ENCODE measurements around the gene ACSS2.

ACSS2 gene

DNA sequence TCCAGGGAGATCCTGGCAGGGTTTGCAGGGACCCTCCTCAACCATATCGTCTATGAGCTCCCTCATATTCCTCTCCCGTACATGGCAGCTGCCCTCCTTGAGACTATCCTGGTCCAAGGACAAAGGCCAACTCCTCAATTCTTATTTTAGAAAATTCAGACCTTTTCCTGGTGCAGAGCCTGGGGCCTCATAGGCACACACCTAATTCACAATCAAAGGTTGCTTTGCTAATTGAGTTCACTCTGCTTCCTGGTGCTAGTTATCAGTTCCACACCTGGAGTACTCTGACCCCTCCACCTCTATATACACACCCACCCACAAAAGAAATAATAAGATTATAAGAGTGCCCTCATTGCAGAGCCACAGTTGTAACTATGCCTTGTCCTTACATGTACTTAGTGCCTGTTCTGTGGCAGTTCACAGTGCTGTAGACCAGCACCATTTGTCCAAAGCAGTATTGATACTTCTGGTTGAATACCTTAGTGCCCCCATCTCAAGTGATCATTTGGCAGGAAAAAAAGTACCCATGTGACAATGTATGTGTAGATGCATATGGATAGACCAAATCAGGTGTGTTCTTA lies 40.5 kb downstream of the ACSS2 start:
- no peak for DNase-seq

DNA sequence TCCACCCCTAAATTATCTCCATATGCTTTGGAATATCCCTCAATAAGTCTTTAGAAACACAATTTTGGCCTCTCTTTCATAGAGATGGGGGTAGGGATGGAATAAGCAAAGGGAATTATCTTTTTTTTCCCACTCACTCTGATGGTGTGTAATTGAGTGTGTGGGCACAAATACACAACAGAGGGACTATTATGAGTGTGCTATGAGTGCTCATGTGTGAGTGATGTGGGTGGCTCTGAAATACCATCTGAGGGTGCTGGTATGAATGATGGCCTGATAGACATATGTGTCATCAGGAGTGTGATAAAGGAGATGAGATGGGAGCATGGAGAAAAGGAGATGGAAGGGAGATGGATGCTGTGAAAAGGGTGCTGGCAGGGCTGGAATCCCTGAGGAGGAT lies 43.6 kb downstream of the ACSS2 start:
- DNase-seq: no peak

DNA sequence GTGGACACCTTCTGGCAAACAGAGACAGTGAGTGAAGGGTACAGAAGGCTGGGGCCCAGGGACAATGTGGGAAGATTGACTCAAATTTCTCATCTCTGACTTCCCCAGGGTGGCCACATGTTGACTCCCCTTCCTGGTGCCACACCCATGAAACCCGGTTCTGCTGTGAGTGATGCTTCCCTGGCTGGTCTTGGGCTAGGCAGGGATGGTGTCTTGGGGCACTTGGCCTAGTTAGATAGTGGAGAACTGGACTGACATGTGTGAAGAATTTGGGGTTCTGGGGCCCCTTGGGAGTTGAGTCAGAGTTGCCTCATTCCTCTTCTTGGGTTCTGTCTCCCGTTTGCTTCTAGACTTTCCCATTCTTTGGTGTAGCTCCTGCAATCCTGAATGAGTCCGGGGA lies 45.0 kb downstream of the ACSS2 start:
- no peak for DNase-seq

DNA sequence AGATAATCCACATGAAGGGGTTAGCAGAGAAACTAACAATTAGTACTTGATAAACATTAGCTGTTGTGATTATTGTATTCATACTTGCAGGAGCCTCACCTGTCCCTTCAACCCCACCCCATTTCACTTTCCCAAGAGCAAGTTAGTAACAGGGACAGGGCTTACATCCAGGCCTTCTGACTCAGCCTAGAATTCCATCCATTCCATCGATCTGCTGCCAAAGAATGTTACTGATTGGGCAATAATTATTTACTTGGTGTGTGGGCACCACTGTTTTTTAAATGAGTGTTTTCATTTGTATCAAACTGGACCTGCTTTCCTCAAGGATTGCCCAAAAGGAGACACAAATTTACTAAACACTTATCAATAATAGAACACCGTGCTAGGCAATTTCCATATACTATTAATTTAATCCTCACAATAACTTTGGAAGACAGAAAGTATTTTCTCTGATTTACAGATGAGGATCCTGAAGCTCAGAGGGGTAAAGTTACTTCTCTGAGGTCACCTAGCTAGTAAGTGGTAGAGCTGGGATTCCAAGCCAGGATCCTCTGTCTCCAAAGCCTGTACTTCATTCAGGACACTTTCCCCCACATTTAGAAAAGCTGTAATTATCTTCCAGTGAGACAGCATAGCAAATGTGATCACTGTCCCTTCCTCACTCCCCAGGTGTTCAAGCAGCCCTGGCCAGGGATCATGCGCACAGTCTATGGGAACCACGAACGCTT lies 46.4 kb downstream of the ACSS2 start:
- DNase-seq: no peak

DNA sequence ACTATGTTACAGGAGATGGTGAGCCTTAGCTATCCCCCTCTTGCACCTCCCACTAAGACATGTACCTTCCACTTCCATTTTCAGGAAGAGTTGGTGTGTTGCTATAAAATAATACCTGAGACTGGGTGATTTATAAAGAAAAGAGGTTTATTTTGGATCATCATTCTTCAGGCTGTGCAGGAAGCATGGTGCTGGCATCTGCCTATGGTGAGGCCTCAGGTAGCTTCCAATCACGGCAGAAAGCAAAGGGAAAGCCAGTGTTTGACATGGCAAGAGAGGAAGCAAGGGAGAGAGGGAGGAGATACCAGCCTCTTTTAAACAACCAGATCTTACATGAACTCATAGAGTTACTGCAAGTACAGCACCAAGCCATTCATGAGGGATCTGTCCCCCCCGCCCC lies 47.0 kb downstream of the ACSS2 start:
- DNase-seq: no peak

DNA sequence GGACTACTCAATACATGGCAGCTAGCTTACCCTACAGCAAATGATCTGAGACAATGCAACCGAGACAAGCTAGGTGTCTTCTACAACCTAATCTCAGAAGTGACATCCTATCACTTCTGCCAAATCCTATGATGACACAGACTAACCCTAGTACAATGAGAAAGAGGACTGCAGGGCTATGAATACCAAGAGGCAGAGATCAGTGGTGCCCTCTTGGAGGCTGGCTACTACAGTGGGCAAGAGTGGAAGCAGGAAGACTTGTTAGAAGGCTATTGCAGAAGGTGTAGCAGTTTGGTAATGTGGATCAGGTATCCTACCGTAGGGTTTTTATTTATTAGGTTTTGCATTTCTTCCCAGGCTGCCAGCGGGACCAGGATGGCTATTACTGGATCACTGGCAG lies 48.9 kb downstream of the ACSS2 start:
- no peak for DNase-seq

DNA sequence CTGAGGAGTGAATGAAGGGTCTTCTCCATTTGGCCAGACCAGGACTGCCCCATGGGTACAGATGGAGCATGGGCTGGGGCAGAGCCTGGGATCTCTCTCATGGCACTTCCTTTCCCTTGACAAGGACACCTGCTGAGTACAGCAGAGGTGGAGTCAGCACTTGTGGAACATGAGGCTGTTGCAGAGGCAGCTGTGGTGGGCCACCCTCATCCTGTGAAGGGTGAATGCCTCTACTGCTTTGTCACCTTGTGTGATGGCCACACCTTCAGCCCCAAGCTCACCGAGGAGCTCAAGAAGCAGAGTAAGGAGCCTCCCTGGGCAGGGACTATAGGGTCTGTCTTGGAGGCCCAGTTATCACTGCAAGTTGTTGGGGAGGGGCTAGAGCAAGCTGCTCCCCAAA lies 49.6 kb downstream of the ACSS2 start:
- no peak for DNase-seq

DNA sequence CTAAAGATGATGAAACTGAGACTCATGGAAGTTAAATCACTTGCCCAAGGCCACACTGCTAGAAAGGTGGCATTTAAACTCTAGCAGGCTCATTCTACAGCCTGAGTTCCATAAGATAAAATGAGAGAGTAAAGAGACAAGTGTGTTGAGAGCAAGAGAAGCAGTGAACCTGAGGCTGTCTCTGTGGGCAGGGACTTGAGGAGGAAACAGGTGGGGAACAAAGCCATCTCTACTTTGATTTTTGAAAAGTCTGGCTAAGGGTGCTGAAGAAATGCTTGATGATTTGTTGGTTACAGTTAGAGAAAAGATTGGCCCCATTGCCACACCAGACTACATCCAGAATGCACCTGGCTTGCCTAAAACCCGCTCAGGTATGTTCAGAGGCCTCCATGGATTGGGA lies 50.2 kb downstream of the ACSS2 start:
- DNase-seq: no peak

DNA sequence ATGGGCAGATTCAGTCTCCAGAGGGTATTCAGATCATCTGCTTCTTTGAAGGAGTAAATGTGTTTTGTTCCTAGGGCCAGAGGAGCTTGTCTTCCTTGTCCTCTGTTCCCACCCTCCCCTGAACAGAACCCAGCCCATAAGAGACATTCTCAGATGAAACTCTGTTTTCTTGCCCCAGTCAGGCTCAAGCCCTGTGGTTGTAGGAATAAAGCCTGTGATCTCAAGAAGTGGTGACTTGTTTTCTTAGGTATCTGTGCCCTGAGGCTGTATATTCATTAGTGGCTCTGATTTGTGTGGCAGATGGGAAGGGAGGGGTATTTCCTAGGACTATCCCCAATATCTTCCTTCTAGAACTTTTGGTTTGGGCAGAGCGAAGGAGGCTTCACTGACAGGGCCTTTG lies 51.3 kb downstream of the ACSS2 start:
- DNase-seq: no peak

DNA sequence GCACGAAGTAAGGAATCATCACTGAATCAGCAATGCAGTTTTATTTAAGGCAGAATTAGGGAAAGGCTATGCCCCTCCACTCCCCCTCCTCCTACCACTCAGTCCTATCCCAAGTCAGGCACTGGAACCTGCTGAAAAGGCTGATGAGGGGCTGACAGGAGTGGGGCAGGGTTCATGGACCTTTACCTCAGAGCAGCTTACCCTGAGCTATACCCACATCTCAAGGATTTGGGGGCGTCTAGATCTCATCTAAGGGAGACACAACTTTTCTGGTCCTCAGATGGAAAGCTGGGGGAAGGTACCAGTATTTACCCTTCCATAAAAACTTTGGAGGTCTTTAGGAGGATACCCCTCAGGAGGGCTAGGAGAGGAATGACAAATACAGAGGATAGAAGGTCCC lies 52.0 kb downstream of the ACSS2 start:
- DNase-seq: no peak

DNA sequence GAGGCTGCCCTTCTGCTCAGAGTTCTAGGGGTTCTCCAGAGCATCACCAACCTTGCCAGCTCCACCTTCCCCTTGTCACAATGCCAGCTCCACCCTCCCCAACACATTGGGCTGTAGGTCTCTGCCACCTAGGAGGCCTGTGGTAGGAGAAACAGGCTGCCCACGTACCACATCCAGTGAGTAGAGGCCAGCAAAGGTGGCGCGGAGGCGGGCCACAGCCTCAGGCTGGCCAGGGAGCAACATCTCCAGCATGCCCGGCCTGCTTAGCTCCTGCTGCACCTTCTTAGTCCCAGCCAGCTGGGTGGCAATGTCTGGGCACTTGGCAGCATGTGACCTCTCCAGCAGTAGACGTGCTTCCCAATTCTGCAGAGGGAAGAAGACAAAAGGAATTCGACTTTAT lies 55.4 kb downstream of the ACSS2 start:
- no peak for DNase-seq

DNA sequence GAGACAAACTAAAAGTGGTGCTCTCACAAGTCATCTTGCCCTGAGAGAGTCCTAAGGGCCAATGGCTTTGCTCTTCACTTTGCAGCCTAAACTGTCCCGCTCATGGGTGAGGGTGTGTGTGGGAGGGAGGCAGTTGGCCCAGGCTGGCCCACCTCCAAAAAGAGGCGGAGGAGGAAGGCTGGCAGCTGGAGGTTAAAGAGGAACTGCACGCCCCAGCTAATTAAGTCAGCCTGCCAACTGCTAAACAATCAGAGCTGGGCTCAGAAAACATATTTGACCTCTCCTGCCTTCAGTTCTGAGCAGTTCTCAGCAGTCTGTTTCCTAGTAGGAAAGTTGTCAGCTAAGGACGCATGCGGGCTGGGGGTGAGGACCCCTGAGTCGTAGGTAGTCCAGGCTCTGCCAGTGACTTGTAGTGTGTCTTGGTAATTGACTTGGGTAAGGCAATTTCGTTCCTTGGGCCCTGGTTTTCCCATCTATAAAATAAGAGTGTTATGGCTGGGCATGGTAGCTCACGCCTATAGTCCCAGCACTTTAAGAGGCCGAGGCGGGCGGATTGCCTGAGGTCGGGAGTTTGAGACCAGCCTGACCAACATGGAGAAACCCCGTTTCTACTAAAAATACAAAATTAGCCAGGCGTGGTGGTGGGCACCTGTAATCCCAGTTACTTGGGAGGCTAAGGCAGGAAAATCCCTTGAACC lies 62.2 kb downstream of the ACSS2 start:
- DNase-seq: peak; percentile 54

DNA sequence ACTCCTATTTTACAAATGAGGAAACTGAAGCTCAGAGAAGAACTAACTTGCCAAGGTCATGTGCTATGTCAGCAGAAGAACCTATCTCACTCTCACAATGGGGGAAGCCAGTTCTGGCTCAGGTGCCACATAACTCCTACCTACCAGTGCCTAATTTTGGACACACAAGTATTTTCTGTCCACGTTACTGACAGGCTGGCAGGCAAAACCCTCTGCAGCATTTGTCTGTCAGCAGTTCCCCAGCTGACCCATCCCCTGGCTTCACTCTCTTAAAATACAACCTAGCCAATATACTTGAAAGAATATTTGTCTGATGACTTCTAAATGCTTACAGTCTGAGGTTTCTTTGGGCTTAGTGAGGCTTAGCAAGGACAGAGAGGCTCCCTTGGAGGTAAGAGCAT lies 63.7 kb downstream of the ACSS2 start:
- DNase-seq: no peak

DNA sequence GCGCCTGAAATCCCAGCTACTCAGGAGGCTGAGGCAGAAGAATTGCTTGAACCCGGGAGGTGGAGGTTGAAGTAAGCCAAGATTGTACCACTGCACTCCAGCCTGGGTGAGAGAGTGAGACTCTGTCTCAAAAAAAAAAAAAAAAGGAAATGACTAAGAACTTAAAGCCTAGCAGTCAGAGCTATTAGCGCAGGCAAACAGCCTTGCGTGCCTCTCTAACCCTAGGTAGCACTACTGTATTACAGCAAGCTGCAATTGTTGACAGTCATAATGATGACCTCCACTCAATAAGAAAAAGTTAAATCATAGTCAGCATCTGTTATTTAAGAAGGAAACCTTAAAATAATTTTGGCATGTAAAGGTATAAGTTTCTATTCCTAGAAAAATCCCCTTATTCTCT lies 64.8 kb downstream of the ACSS2 start:
- DNase-seq: no peak

DNA sequence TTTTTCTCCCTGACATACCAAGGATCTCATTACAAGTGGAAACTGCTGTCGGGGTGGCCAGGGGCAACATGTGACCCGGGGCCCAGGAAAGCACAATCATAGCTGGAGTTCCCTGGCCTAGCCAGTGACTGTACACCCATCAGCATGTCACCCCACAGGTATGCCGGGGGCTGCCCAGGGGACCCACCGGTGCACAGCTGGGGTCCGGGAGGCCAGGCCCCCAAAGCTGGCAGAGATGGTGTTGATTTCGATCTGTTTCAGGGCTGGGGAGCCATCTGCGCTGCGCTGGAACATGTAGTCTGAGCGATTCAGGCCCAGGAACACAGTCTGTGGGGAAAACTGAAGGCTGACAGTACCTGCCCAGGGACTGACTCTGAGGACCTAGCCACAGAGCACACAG lies 65.9 kb downstream of the ACSS2 start:
- no peak for DNase-seq

DNA sequence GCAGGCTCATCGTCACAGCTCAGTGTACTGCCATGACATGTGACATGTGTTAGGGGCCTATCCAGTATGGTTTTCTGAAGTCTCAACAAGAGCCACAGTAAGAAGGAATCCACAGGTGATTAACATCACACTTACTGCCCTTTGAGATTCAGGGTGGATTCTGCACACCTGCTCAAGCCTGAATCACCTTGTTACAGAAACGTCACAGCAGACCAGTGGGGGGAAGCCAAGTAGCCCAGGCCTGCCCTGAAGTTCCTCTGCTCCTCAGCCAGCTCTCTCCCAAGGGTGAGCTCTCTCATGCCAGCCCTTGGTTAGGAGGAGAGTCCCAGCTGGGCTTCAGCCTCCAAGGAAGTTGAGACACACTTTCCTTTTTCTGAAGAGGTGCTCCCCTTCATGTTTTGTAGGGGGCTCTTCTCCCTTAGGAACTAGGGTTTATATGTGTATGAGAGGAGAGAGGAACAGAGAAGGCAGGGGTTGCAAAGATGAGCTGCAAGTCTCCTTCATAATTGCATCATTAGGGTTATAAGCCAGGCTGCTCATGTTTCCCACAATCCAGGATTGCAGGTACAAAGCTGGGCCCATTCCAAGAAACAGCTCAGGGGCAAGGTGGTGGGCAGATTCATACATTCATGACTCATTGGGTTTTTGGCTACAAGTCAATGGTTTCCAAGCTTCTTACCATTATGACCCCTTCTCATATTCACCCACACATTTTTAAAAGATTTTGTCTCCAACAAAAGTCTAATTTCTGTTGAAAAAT lies 67.6 kb downstream of the ACSS2 start:
- no peak for DNase-seq

DNA sequence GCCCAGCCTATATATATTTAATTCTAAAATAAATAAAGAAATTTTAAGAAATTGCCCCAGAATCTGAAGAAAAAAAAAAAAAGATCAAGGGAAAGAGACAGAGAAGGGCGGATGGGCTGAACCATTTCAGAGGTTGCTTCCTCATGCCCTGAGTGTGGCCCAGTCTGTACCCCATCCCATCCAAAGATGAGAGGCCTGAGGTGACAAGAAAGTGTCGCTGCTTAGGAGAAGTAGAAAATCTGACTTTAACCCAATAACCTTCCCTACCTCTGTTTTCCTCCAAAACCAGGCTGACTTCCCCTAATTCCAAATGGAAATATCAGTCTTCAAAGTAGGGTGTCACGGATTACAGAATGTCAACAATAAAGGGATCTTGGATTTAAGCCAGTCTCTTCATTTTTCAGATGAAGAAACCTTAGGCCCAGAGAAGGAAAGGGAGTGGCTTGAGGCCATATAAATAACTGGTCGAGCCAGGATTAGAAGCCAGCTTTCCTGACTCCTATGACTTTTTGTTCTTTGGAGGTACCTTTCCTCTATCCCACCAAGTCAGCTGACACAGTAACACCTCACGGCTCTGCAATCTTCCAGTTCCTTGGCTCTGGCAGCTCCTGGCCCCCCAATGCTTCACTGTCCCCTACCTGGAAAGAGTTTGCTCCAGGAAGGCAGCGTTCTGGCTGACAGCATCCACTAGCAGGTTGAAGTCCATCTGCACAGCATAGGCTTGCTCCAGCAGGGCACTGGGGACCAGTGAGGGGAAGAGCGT lies 69.1 kb downstream of the ACSS2 start:
- no peak for DNase-seq

DNA sequence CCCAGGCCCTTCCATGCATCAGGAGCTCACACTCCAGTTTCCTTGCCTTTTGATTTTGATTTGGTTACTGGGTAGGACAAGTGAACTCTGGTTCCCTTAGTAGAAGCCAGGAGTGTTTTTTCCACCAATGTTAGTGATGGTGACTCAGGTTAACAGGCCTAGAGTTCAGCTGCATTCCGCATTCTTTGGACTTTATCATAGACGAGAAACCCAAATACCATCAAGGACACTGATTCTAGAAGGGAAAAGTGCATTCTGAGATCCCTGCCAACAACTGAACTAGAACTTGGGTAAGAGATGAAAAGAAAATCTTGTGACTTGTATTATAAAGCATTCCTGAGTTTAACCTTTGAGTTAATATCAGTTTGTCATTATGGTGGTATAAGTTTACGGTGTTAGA lies 70.2 kb downstream of the ACSS2 start:
- DNase-seq: no peak

DNA sequence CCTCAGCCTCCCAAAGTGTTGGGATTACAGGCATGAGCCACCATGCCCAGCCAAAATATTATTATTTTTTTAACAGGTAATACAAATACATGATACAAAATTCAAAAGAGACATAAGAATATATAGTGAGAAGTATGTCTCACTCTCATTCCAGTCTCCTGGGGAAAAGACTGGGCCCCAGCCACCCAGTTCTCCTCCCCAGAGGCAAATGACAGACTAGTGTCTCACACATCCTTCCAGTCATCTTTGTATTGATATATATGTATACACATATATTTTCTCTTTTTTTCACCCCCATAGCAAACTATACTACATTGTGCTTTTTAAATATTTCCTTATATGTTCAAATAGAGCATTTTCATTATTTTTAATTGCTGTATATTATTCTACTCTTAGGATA lies 70.9 kb downstream of the ACSS2 start:
- DNase-seq: no peak

DNA sequence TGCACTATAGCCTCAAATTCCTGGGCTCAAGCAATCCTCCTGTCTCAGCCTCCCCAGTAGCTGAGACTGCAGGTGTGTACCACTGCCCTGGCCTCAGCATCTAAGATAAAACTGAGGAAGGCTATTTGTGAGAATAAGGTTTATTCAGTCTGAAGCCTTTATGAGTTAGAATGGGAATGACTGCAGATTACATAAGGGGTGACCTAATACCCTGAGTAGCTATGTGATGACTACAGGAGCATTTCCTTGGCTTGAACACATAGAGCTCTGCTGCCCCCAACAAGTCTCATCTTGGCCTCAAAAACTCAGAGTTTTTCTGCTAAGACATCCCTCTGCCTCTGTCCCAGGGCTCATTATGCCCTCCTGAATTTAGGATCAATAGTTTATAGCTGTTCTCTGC lies 71.6 kb downstream of the ACSS2 start:
- no peak for DNase-seq

DNA sequence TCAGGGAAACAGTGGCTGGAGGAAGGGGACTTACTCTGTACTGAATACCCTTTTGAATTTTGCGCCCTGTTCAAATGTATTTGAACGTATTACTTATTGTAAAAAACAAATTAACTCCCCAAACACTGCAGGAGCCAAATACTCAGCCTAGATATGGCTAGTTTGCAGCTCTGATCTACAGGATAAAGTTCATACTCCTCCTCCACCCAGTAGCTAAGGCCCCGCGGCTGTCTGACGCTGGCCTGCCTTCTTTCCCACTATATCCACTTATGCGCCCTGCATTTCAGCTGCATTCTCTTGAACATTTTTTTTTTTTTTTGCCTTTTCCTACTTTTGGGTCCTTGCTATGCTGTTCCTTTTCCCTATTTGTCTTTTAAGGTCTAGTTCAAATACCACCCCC lies 72.7 kb downstream of the ACSS2 start:
- no peak for DNase-seq

DNA sequence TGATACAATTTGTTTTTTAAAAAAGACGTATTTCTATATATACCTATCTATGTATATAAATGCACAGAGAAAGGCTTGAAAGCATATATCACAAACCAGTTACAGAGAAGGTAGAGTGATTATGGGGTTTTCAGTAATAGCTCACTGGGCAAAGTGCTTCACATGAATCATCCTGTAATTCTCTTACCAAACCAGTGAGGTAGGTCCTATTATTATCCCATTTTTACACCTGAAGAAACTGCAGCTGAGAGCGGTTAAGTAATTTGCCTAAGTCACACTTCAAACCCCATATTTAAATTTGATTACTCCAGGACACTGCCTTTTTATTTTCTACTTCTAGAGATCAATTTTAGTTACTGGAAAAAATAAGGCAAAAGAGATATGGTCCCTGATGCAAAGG lies 74.8 kb downstream of the ACSS2 start:
- DNase-seq: no peak

DNA sequence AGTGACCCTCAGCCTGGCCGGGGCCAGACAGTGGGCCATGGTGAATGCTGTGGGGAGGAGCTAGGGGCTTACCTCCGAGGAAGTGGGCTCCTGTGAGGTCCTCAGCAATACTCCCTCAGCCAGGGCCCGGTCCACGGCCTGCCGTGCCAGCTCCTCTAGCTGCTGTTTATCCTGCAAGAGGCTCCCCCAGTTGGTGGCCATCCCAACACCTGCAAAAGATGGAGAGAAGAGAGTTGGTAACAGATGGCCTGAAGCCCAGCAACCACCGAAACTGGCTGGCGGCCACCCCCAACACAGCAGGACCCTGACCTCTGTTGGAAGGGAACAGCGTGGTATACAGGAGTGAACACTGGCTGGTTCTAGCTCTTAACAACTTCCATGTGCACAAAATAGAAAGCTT lies 75.2 kb downstream of the ACSS2 start:
- no peak for DNase-seq

Measured in right hindlimb (tissue), 1 donor.